Brain microvascular endothelial cell (primary cell): Measurements from ENCODE around the gene EPM2A.

ENCODE experiments used
- DNase-seq: peaks from one replicate; pipeline ENCODE4 v3.0.0-alpha.2; 2020
- H3K27ac ChIP-seq: fragments of 250-450 bp; sonication (Bioruptor Pico); 2 replicates; pipeline ENCODE4 v1.5.1; 2020; ENCODE audit warnings: mild to moderate bottlenecking, moderate library complexity
- H3K27me3 ChIP-seq: fragments of 250-450 bp; sonication (Bioruptor Pico); replicated peaks from 2 replicates; pipeline ENCODE4 v1.5.1; 2020; ENCODE audit warnings: mild to moderate bottlenecking
- H3K36me3 ChIP-seq: fragments of 250-450 bp; sonication (Bioruptor Pico); replicated peaks from 2 replicates; pipeline ENCODE4 v1.5.1; 2020; ENCODE audit warnings: mild to moderate bottlenecking
- H3K4me3 ChIP-seq: 2 replicates; pipeline ENCODE4 v1.5.1; 2011; ENCODE audit warnings: low read depth, mild to moderate bottlenecking, control low read depth, low read length, moderate library complexity
- CTCF ChIP-seq: IDR thresholded peaks from 2 replicates; pipeline ENCODE4 v1.5.1; 2011; ENCODE audit warnings: low read depth, mild to moderate bottlenecking, moderate library complexity, low read length, control low read depth, inconsistent platforms; ENCODE audit errors: missing control alignments
- in situ Hi-C: cut with HindIII; loops from 2 replicates; pipeline ENCODE4 v1.10.0; 2017; ENCODE audit warnings: low sequenced_read_pairs, low pct_ligation_motif_present

EPM2A gene

GRCh38 chr6:145621776-145622175, 113.5 kb downstream of the EPM2A start:
- DNase-seq = no peak
- Histone ChIP-seq H3K27me3 (no peaks in the 10 kb centered on the region), H3K4me3 (no peak overlapping the region), H3K27ac (no peak overlapping the region), H3K36me3 (no peaks in the 10 kb centered on the region)
- TF ChIP-seq CTCF = no peak
- in situ Hi-C loops = no loop called here

GRCh38 chr6:145620088-145620487, 115.2 kb downstream of the EPM2A start:
- H3K27ac ChIP-seq = no peak overlapping the region
- TF ChIP-seq CTCF = no peak
- no peak for DNase-seq
- no peak overlapping the region for H3K4me3 ChIP-seq
- no peaks in the 10 kb centered on the region for H3K36me3 ChIP-seq
- in situ Hi-C loops = no loop called here
- no peaks in the 10 kb centered on the region for H3K27me3 ChIP-seq

GRCh38 chr6:145609521-145609920, 125.8 kb downstream of the EPM2A start:
- no peak for DNase-seq
- H3K4me3 ChIP-seq = no peak overlapping the region
- H3K36me3 ChIP-seq = no peaks in the 10 kb centered on the region
- no peak overlapping the region for H3K27ac ChIP-seq
- no peaks in the 10 kb centered on the region for H3K27me3 ChIP-seq
- TF ChIP-seq CTCF = no peak
- in situ Hi-C loops = no loop called here

- in situ Hi-C loops = no loop called here
- Histone ChIP-seq H3K36me3 (no peaks in the 10 kb centered on the region), H3K27me3 (no peaks in the 10 kb centered on the region), H3K4me3 (no peak overlapping the region), H3K27ac (no peak overlapping the region)
- DNase-seq = no peak
- TF ChIP-seq CTCF = no peak
These were observed 126.5 kb downstream of the EPM2A start for GRCh38 chr6:145608850-145609249.

GRCh38 chr6:145603991-145604390, 131.3 kb downstream of the EPM2A start:
- no peaks in the 10 kb centered on the region for H3K36me3 ChIP-seq
- no peak for TF ChIP-seq CTCF
- no peak overlapping the region for H3K4me3 ChIP-seq
- in situ Hi-C loops = no loop called here
- H3K27me3 ChIP-seq = no peaks in the 10 kb centered on the region
- H3K27ac ChIP-seq = no peak overlapping the region
- DNase-seq = no peak

GRCh38 chr6:145603424-145603833, 131.9 kb downstream of the EPM2A start:
- in situ Hi-C loops = no loop called here
- Histone ChIP-seq H3K4me3 (no peak overlapping the region), H3K36me3 (no peaks in the 10 kb centered on the region), H3K27ac (no peak overlapping the region), H3K27me3 (no peaks in the 10 kb centered on the region)
- no peak for DNase-seq
- no peak for TF ChIP-seq CTCF
